ENCODE data around the gene LDLRAD2. TPM values are rescaled to one million over a fixed set of nuclear protein-coding genes. Genes with fewer than 3 reads are reported as not detected.

LDLRAD2 gene
- polyA plus RNA-seq, 5 donors, result 3.6 to 6.6 (median 4.2) TPM

GRCh38 chr1:21841852-21842466 is 29.9 kb downstream of the LDLRAD2 start:
- DNase-seq, result no peak

- no peak for DNase-seq
These were observed 30.6 kb downstream of the LDLRAD2 start for GRCh38 chr1:21842606-21843162.

- DNase-seq, result no peak
These were observed 31.1 kb downstream of the LDLRAD2 start for GRCh38 chr1:21843208-21843607.

GRCh38 chr1:21843996-21844395 is 31.9 kb downstream of the LDLRAD2 start:
- no peak for DNase-seq

GRCh38 chr1:21845646-21846641 is 33.9 kb downstream of the LDLRAD2 start:
- no peak for DNase-seq

GRCh38 chr1:21847223-21848205 is 35.4 kb downstream of the LDLRAD2 start:
- DNase-seq, result no peak

GRCh38 chr1:21848524-21849174 is 36.6 kb downstream of the LDLRAD2 start:
- DNase-seq, result no peak

- no peak for DNase-seq
These were observed 38.0 kb downstream of the LDLRAD2 start for GRCh38 chr1:21849909-21850576.

- DNase-seq, result no peak
These were observed 39.6 kb downstream of the LDLRAD2 start for GRCh38 chr1:21851430-21852250.

GRCh38 chr1:21852282-21853130 is 40.4 kb downstream of the LDLRAD2 start:
- no peak for DNase-seq

GRCh38 chr1:21853131-21853427 is 41.0 kb downstream of the LDLRAD2 start:
- DNase-seq, result no peak

- no peak for DNase-seq
These were observed 42.2 kb downstream of the LDLRAD2 start for GRCh38 chr1:21854090-21854750.

- no peak for DNase-seq
These were observed 42.7 kb downstream of the LDLRAD2 start for GRCh38 chr1:21854751-21855131.

GRCh38 chr1:21855257-21856096 is 43.4 kb downstream of the LDLRAD2 start:
- DNase-seq, result no peak

- DNase-seq, result no peak
These were observed 45.2 kb downstream of the LDLRAD2 start for GRCh38 chr1:21857142-21857839.

Measured in right lung (tissue), 5 donors.